ENCODE measurements around the gene CARMIL1.

DNA sequence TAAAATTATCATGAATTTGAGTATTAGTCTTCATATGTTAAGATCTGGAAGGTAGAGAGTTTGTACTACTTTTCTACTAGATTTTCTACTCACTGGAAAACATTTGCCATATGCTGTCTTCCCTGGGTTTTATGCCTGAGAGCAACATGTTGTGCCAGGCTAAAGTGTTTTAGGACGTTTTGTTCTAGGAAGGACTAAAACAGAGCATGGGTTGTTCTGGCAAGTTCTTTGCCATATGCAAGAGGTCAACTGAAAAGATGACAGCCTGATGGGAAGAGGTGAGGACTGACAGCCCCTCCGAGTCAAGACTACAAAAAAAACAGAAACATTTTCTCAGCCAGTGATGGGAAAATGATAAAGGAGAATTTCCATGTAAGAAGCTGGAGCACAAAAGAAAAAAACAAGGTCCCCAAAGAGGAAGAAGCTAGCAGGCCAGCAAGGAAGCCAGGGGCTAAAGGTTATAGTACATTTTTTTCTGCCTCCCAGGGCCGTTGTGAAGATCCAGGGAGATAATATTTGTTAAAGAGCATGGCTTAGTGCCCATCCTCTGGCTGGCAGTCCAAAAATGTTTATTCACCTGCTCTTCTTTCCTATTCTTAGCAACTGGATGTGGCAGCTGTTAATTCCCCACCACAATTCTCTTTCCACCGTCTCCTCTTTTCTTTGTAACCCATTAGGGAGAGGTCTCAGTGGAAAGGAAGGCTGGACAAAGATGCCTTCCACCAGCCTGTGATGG lies 380.6 kb downstream of the CARMIL1 start:
- TF ChIP-seq, protein P1, sequence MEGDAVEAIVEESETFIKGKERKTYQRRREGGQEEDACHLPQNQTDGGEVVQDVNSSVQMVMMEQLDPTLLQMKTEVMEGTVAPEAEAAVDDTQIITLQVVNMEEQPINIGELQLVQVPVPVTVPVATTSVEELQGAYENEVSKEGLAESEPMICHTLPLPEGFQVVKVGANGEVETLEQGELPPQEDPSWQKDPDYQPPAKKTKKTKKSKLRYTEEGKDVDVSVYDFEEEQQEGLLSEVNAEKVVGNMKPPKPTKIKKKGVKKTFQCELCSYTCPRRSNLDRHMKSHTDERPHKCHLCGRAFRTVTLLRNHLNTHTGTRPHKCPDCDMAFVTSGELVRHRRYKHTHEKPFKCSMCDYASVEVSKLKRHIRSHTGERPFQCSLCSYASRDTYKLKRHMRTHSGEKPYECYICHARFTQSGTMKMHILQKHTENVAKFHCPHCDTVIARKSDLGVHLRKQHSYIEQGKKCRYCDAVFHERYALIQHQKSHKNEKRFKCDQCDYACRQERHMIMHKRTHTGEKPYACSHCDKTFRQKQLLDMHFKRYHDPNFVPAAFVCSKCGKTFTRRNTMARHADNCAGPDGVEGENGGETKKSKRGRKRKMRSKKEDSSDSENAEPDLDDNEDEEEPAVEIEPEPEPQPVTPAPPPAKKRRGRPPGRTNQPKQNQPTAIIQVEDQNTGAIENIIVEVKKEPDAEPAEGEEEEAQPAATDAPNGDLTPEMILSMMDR (IDR thresholded peaks at IDR 0.05): no peak
- TF ChIP-seq POLR2A (IDR thresholded peaks at IDR 0.05): no peak

All from breast epithelium (tissue), 3 donors.